Neuronal stem cell (in vitro differentiated cells): ENCODE data around the gene PFKFB3.
A peak's percentile ranks its signal among the peaks of the same experiment; 100 is the strongest.

ENCODE experiments used
- DNase-seq: peaks from one replicate; pipeline ENCODE4 v3.0.0-alpha.2; 2013; ENCODE audit warnings: low spot score
- H2AFZ ChIP-seq: one replicate; pipeline ENCODE4 v1.6.1; 2013; ENCODE audit warnings: mild to moderate bottlenecking, low read length, inconsistent platforms
- H2AK5ac ChIP-seq: 2 replicates; pipeline ENCODE4 v1.6.1; 2013; ENCODE audit warnings: low read depth, mild to moderate bottlenecking, inconsistent platforms, low read length, moderate library complexity, mixed read lengths
- H2BK120ac ChIP-seq: 2 replicates; pipeline ENCODE4 v1.6.1; 2013; ENCODE audit warnings: low read depth, mild to moderate bottlenecking, inconsistent platforms, low read length, moderate library complexity, mixed read lengths
- H2BK12ac ChIP-seq: one replicate; pipeline ENCODE4 v1.6.1; 2013; ENCODE audit warnings: low read length, inconsistent platforms
- H2BK15ac ChIP-seq: 2 replicates; pipeline ENCODE4 v1.6.1; 2013; ENCODE audit warnings: mild to moderate bottlenecking, low read length, inconsistent platforms, mixed read lengths
- H2BK5ac ChIP-seq: one replicate; pipeline ENCODE4 v1.6.1; 2013; ENCODE audit warnings: inconsistent platforms, mild to moderate bottlenecking, low read length, moderate library complexity
- H3K14ac ChIP-seq: one replicate; pipeline ENCODE4 v1.6.1; 2013; ENCODE audit warnings: low read length, inconsistent platforms
- H3K18ac ChIP-seq: 2 replicates; pipeline ENCODE4 v1.6.1; 2013; ENCODE audit warnings: low read length, inconsistent platforms
- H3K23ac ChIP-seq: 2 replicates; pipeline ENCODE4 v1.6.1; 2013; ENCODE audit warnings: low read depth, mild to moderate bottlenecking, mixed read lengths, low read length, inconsistent platforms; ENCODE audit not compliant: poor library complexity
- H3K27ac ChIP-seq: replicated peaks from 3 replicates; pipeline ENCODE4 v1.5.1; 2013; ENCODE audit warnings: low read length, inconsistent platforms
- H3K27me3 ChIP-seq, 3 experiments: 2 replicates each; pipeline ENCODE4 v1.6.1; 2013; ENCODE audit warnings: low read length in 3 of 3, mild to moderate bottlenecking in 2 of 3, inconsistent platforms in 1 of 3, low read depth in 1 of 3, mixed read lengths in 1 of 3, moderate library complexity in 1 of 3; ENCODE audit not compliant: control insufficient read depth in 3 of 3, insufficient read depth in 3 of 3
- H3K36me3 ChIP-seq, 2 donors: replicated peaks in 1 of 2; 2 replicates each; pipeline ENCODE4 v1.6.1; 2013; ENCODE audit warnings: low read length in 2 of 2; ENCODE audit not compliant: control insufficient read depth in 2 of 2, insufficient read depth in 2 of 2
- H3K4ac ChIP-seq: 2 replicates; pipeline ENCODE4 v1.6.1; 2013; ENCODE audit warnings: inconsistent platforms, mild to moderate bottlenecking, low read length, moderate library complexity
- H3K4me1 ChIP-seq, 2 donors: 1 replicate in 1 of 2; 2 replicates in 1 of 2; pipeline ENCODE4 v1.6.1; 2013; ENCODE audit warnings: low read length in 2 of 2, low read depth in 1 of 2; ENCODE audit not compliant: control insufficient read depth in 2 of 2, insufficient read depth in 1 of 2
- H3K4me2 ChIP-seq: one replicate; pipeline ENCODE4 v1.6.1; 2013; ENCODE audit warnings: mild to moderate bottlenecking, low read length, inconsistent platforms; ENCODE audit not compliant: insufficient read depth, poor library complexity, severe bottlenecking
- H3K4me3 ChIP-seq, 2 donors: 2 replicates each; pipeline ENCODE4 v1.5.1; 2013; ENCODE audit warnings: low read length in 2 of 2, mild to moderate bottlenecking in 2 of 2, inconsistent platforms in 1 of 2, moderate library complexity in 1 of 2
- H3K79me1 ChIP-seq: one replicate; pipeline ENCODE4 v1.6.1; 2013; ENCODE audit warnings: low read depth, mild to moderate bottlenecking, inconsistent platforms, low read length, moderate library complexity
- H3K9ac ChIP-seq: one replicate; pipeline ENCODE4 v1.6.1; 2013; ENCODE audit warnings: mild to moderate bottlenecking, low read depth, low read length, inconsistent platforms; ENCODE audit not compliant: poor library complexity
- H3K9me3 ChIP-seq, 2 donors: replicated peaks in 1 of 2; 2 replicates each; pipeline versions ENCODE3 to v1.6.1; 2013; ENCODE audit warnings: low read length in 2 of 2, mild to moderate bottlenecking in 2 of 2, inconsistent platforms in 1 of 2, low read depth in 1 of 2, mixed read lengths in 1 of 2, moderate library complexity in 1 of 2; ENCODE audit not compliant: control insufficient read depth in 2 of 2, insufficient read depth in 1 of 2
- H4K8ac ChIP-seq: one replicate; pipeline ENCODE4 v1.6.1; 2013; ENCODE audit warnings: low read depth, mild to moderate bottlenecking, inconsistent platforms, low read length, moderate library complexity
- H4K91ac ChIP-seq: one replicate; pipeline ENCODE4 v1.6.1; 2013; ENCODE audit warnings: low read length, low read depth, mild to moderate bottlenecking, inconsistent platforms; ENCODE audit not compliant: poor library complexity
- WGBS, 2 donors: extraction: QIAGEN DNeasy Blood & Tissue Kit; methylation state at CpG; one replicate each; pipeline ENCODE4 v1.1.7; 2013; ENCODE audit warnings: missing lambda C conversion rate in 2 of 2, mixed read lengths in 1 of 2; ENCODE audit not compliant: insufficient read length in 2 of 2, insufficient replicate concordance in 1 of 2; ENCODE audit errors: extremely low coverage in 2 of 2; 5-methylcytosine and 5-hydroxymethylcytosine counted together

Gene PFKFB3

GRCh38 chr10:6221192-6221940 is 18.6 kb downstream of the PFKFB3 start:
- no peak for DNase-seq
- no peak overlapping the region for H2BK15ac ChIP-seq
- no peak overlapping the region for H3K4me2 ChIP-seq
- H3K4me3 ChIP-seq, result no peak overlapping the region
- peaks cover 0 to 1% of the 10 kb centered on the region in 2 donors for H3K9me3 ChIP-seq
- no peak overlapping the region for H2BK120ac ChIP-seq
- H3K27me3 ChIP-seq, result no peaks in the 10 kb centered on the region
- no CpG with 5 or more reads among the region's 30 CpGs for WGBS, 2 donors
- H2AK5ac ChIP-seq, result no peak overlapping the region
- H2BK5ac ChIP-seq, result no peak overlapping the region
- no peak overlapping the region for H3K27ac ChIP-seq
- no peak overlapping the region for H4K91ac ChIP-seq
- H3K9ac ChIP-seq, result no peak overlapping the region
- H2AFZ ChIP-seq, result no peak overlapping the region
- peaks cover 0 to 8% of the 10 kb centered on the region in 2 donors for H3K4me1 ChIP-seq
- H2BK12ac ChIP-seq, result no peak overlapping the region
- H4K8ac ChIP-seq, result no peak overlapping the region
- H3K36me3 ChIP-seq, result peaks cover 74 to 96% of the 10 kb centered on the region in 2 donors
- no peak overlapping the region for H3K14ac ChIP-seq
- H3K4ac ChIP-seq, result no peak overlapping the region
- peak overlapping the region; percentile 8 for H3K23ac ChIP-seq
- peaks cover 14% of the 10 kb centered on the region for H3K79me1 ChIP-seq
- no peak overlapping the region for H3K18ac ChIP-seq

- Histone ChIP-seq H3K14ac (no peak overlapping the region), H2BK5ac (no peak overlapping the region), H3K4me2 (no peak overlapping the region), H3K9me3 (peaks cover 0 to 1% of the 10 kb centered on the region in 2 donors), H3K79me1 (peaks cover 14% of the 10 kb centered on the region), H3K27me3 (no peaks in the 10 kb centered on the region), H2BK120ac (no peak overlapping the region), H3K4me1 (peaks cover 0 to 8% of the 10 kb centered on the region in 2 donors), H3K18ac (peak overlapping the region; percentile 28), H2AK5ac (no peak overlapping the region), H2BK15ac (no peak overlapping the region), H3K9ac (no peak overlapping the region), H2BK12ac (no peak overlapping the region), H2AFZ (no peak overlapping the region), H3K4ac (peak overlapping the region; percentile 66), H3K23ac (peak overlapping the region; percentile 65), H3K27ac (no peak overlapping the region), H3K36me3 (peaks cover 69 to 96% of the 10 kb centered on the region in 2 donors), H4K91ac (no peak overlapping the region), H3K4me3 (no peak overlapping the region), H4K8ac (no peak overlapping the region)
- no CpG with 5 or more reads among the region's 21 CpGs for WGBS, 2 donors
- DNase-seq, result no peak
Observed at GRCh38 chr10:6221971-6222751, 19.4 kb downstream of the PFKFB3 start.

- no peak for DNase-seq
- Histone ChIP-seq H3K18ac (peak overlapping the region; percentile 35), H3K23ac (peak overlapping the region; percentile 37), H3K27ac (no peak overlapping the region), H3K79me1 (peaks cover 16% of the 10 kb centered on the region), H3K27me3 (no peaks in the 10 kb centered on the region), H3K4me3 (no peak overlapping the region), H3K9me3 (peaks cover 0 to 1% of the 10 kb centered on the region in 2 donors), H2BK5ac (peak overlapping the region; percentile 35), H2BK12ac (no peak overlapping the region), H3K4ac (no peak overlapping the region), H3K14ac (no peak overlapping the region), H3K36me3 (peaks cover 71 to 96% of the 10 kb centered on the region in 2 donors), H2AFZ (no peak overlapping the region), H3K4me2 (no peak overlapping the region), H4K8ac (no peak overlapping the region), H3K9ac (peak overlapping the region; percentile 72), H3K4me1 (peaks cover 0 to 8% of the 10 kb centered on the region in 2 donors), H2BK120ac (no peak overlapping the region), H4K91ac (no peak overlapping the region), H2BK15ac (no peak overlapping the region), H2AK5ac (no peak overlapping the region)
- WGBS, 2 donors, result no CpG with 5 or more reads among the region's 19 CpGs
Observed at GRCh38 chr10:6222755-6223154, 20.0 kb downstream of the PFKFB3 start.

- H3K36me3 ChIP-seq, result peaks cover 72 to 100% of the 10 kb centered on the region in 2 donors
Observed at GRCh38 chr10:6223981-6224380, 21.2 kb downstream of the PFKFB3 start.

More at GRCh38 chr10:6223981-6224380, 21.2 kb downstream of the PFKFB3 start:
- Histone ChIP-seq H2BK120ac (no peak overlapping the region), H3K9me3 (peaks cover 0 to 1% of the 10 kb centered on the region in 2 donors), H3K18ac (no peak overlapping the region), H3K4me2 (no peak overlapping the region), H3K14ac (no peak overlapping the region), H4K91ac (no peak overlapping the region), H3K23ac (no peak overlapping the region), H2AFZ (no peak overlapping the region), H2AK5ac (no peak overlapping the region), H2BK5ac (no peak overlapping the region), H3K4me1 (peaks cover 0 to 4% of the 10 kb centered on the region in 2 donors), H2BK15ac (no peak overlapping the region), H2BK12ac (no peak overlapping the region), H3K27ac (no peak overlapping the region), H3K4me3 (no peak overlapping the region), H3K27me3 (no peaks in the 10 kb centered on the region), H3K79me1 (peaks cover 16% of the 10 kb centered on the region), H3K4ac (no peak overlapping the region), H3K9ac (no peak overlapping the region), H4K8ac (no peak overlapping the region)
- DNase-seq, result no peak
- no CpG with 5 or more reads among the region's 14 CpGs for whole genome bisulfite sequencing, 2 donors
